GM12865 (cell line): Measurements from ENCODE around the gene SEL1L3.
A peak's percentile ranks its signal among the peaks of the same experiment; 100 is the strongest.

Experiments
- DNase-seq: peaks from one replicate; pipeline ENCODE4 v3.0.0; 2010; ENCODE audit warnings: low read depth
- H3K4me3 ChIP-seq: 2 replicates; pipeline ENCODE4 v1.5.1; 2011; ENCODE audit warnings: mild to moderate bottlenecking, low read depth, low read length, control low read depth
- TF ChIP-seq, protein P1 (sequence below): IDR thresholded peaks from 2 replicates; pipeline ENCODE4 v1.5.1; 2011; ENCODE audit warnings: low read length, control low read depth, low read depth, inconsistent platforms; ENCODE audit not compliant: insufficient read depth; ENCODE audit errors: missing control alignments

The SEL1L3 gene

DNA sequence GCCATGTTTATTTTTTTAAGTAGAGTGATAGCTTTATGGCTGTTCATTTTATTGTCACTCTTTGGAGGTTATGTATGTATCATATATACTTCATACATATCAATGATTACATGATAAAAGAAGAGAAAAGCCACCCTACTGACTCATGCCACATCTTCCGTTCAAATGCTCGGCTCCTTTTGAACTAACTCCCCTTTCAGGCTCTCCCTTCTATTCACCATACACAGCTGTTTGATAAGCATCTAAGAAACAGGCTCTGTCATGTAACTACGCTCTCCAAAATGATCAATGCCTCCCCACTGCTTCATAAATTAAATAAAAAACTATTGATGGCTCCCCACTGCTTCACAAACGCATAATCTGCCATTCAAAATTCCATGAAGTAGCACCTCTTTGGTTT, 89.4 kb downstream of the SEL1L3 start:
- TF ChIP-seq, protein P1, sequence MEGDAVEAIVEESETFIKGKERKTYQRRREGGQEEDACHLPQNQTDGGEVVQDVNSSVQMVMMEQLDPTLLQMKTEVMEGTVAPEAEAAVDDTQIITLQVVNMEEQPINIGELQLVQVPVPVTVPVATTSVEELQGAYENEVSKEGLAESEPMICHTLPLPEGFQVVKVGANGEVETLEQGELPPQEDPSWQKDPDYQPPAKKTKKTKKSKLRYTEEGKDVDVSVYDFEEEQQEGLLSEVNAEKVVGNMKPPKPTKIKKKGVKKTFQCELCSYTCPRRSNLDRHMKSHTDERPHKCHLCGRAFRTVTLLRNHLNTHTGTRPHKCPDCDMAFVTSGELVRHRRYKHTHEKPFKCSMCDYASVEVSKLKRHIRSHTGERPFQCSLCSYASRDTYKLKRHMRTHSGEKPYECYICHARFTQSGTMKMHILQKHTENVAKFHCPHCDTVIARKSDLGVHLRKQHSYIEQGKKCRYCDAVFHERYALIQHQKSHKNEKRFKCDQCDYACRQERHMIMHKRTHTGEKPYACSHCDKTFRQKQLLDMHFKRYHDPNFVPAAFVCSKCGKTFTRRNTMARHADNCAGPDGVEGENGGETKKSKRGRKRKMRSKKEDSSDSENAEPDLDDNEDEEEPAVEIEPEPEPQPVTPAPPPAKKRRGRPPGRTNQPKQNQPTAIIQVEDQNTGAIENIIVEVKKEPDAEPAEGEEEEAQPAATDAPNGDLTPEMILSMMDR = no peak
- no peak for DNase-seq
- no peak overlapping the region for H3K4me3 ChIP-seq

DNA sequence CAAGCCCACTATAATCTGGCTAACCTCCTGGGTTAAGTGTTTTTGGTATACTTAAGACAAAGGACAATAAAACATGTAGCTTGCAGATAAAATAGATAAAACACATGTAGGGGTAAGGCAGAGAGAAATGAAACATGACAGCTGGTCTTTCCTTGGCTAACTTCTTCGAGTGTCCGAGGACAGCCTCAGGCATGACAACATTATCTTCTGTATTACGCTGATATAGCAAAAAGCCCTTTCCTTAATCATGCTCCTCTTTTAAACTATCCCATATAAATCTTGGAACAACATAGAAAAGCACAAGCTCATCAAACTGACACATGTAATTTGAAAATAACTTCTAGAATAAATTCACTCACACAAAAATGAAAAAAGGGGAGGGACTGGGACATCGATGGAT, 91.1 kb downstream of the SEL1L3 start:
- no peak overlapping the region for H3K4me3 ChIP-seq
- TF ChIP-seq, protein P1 = no peak
- DNase-seq = no peak

DNA sequence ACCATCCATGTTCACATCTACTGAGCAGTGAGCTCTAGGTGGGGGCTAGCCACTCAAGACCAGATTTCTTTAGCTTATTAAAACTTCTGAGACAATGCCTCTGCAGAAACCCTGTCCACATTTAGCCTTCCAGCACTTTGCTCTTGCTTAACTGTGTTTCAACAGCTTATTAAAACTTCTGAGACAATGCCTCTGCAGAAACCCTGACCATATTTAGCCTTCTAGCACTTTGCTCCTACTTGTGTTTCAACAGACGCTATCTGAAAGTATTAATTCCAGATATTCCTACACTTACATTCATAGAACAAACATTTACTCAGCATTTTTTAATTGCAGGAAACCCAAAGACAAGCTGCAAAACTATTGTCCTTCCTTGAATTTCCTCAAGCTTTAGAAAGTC, 91.9 kb downstream of the SEL1L3 start:
- TF ChIP-seq, protein P1 = no peak
- H3K4me3 ChIP-seq = no peak overlapping the region
- no peak for DNase-seq

DNA sequence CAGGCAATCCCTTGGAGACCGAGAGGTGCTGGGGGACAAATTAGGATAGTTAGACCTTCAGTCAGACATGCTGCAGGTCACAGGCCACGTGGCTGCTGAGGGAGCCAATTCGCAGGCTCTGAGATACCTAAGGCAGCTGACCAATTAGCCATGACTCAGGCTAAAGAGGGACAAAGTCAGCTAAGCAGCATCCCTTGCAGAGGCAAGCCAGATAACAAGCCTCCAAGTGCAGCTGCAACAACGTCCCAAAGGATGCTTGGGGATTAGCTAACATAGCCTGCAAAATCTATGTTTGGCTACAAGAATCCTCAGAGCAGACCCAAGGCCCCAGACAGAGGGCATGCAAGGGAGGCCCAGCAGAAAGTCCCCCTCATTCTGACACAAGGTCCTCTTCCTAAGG, 93.5 kb downstream of the SEL1L3 start:
- no peak for DNase-seq
- no peak overlapping the region for H3K4me3 ChIP-seq
- TF ChIP-seq, protein P1 = no peak

DNA sequence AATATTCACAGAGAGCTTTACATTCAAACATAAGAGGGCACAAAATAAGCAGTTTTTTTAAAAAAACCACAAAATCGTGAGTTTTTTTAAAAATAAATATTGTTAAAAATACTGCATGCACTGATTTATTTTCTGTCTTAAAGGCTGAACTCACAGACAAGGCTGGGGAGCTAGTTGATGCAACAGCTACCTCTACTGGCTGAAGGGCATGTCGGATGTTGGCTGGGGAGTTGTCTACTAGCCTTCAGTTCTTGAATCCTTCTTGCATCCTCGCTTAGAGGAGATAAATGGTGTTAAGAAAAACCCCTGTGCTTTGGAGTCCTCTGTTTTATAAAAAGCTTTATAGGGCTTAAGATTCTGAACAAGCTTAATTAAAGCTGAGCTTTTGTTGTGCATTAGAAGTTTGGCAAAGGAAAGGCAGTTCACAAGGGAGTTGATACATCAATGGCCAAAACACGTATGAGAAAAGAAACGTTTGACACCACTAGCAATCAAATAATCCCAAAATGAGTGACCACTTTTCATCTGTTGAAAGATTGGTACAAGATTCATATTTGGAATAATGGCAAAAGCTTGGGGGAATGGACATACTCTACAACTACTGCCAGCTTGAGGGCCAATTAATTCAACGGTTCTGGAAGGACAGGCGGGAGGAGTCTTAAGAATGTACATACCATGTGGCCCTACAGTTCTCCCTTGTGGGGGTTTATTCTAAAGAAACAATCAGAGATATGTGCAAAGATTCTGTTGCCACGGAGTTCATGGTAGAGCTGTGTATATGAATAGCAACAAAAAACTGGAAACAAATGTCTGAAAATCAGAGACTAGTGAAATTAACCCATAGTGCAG, 94.7 kb downstream of the SEL1L3 start:
- TF ChIP-seq, protein P1 = peak; percentile 92
- peak; percentile 74 for DNase-seq
- H3K4me3 ChIP-seq = no peak overlapping the region

DNA sequence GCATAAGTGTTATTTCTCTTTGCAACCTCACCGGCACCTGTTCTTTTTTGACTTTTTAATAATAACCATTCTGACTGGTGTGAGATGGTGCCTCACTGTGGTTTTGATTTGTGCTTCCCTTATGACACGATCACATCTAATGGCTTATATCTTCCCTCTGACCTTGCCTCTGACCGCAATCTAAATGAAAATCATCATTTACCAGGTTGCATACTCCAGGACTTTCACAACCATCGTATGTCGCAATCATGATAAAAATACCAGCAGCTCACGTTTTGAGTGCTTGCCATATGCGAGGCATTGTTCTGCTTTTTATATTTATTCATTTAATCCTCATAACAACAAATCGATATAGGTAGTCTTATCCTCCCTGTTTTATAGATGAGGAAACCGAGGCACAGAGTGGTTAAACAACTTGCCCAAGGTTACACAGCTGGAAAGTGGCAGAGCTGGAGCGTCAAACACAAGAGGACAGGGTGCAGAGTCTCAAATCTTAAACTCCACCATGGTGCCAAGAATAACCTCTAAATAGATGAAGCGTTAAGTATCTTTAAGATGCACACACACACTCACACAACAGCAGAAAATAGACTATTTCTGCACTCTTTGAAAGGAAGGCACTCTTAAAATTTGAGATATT, 102.2 kb downstream of the SEL1L3 start:
- TF ChIP-seq, protein P1 = no peak
- H3K4me3 ChIP-seq = no peak overlapping the region
- DNase-seq = no peak
